Nephron progenitor cell (in vitro differentiated cells): ENCODE results near the gene GPR3.

Source experiments
- DNase-seq: peaks from one replicate; pipeline ENCODE4 v3.0.0; 2021
- H3K27ac Mint-ChIP-seq: 2 replicates; pipeline ENCODE4 v1.8.0; 2021; ENCODE audit warnings: mild to moderate bottlenecking, moderate library complexity, mixed read lengths
- H3K27me3 Mint-ChIP-seq: 2 replicates; pipeline ENCODE4 v1.8.0; 2021; ENCODE audit warnings: mild to moderate bottlenecking, low read depth, mixed read lengths; ENCODE audit not compliant: poor library complexity
- H3K36me3 Mint-ChIP-seq: 2 replicates; pipeline ENCODE4 v1.8.0; 2021; ENCODE audit warnings: low read depth, mixed read lengths
- H3K4me1 Mint-ChIP-seq: 2 replicates; pipeline ENCODE4 v1.8.0; 2021; ENCODE audit warnings: mixed read lengths
- H3K4me3 Mint-ChIP-seq: 2 replicates; pipeline ENCODE4 v1.8.0; 2021; ENCODE audit warnings: mild to moderate bottlenecking, moderate library complexity, mixed read lengths
- H3K9me3 Mint-ChIP-seq: 2 replicates; pipeline ENCODE4 v1.8.0; 2021; ENCODE audit warnings: mild to moderate bottlenecking, moderate library complexity, mixed read lengths
- TF ChIP-seq, protein P1 (sequence below): fragments of 200-600 bp; sonication (generic); IDR thresholded peaks from 2 replicates; pipeline ENCODE4 v1.5.0; 2021; ENCODE audit warnings: antibody characterized with exemption

GPR3 gene

DNA sequence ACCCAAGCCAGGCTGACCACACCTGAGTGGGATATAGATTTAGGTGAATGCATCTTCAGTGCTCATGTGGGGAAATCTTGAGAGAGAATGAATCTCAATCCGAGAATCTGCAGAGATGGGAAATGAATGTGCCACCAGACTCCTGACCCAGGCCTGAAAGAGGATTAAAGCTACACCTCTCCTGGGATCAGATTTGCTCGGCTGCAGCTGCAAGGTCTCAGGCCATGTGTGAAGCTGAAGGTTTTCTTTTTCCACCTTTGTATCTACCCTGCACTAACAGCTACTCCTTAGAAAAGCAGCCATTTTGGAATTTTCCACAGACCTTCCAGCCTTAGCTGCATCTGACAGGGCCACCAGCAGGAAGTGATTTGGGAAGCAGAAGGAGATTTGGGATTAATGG is 18.3 kb downstream of the GPR3 start:
- H3K27me3 Mint-ChIP-seq: no peaks in the 10 kb centered on the region
- no peak overlapping the region for H3K27ac Mint-ChIP-seq
- H3K36me3 Mint-ChIP-seq: peaks cover 60% of the 10 kb centered on the region
- peaks cover 59% of the 10 kb centered on the region for H3K4me1 Mint-ChIP-seq
- no peak for DNase-seq
- no peak overlapping the region for H3K4me3 Mint-ChIP-seq
- no peaks in the 10 kb centered on the region for H3K9me3 Mint-ChIP-seq
- TF ChIP-seq, protein P1, sequence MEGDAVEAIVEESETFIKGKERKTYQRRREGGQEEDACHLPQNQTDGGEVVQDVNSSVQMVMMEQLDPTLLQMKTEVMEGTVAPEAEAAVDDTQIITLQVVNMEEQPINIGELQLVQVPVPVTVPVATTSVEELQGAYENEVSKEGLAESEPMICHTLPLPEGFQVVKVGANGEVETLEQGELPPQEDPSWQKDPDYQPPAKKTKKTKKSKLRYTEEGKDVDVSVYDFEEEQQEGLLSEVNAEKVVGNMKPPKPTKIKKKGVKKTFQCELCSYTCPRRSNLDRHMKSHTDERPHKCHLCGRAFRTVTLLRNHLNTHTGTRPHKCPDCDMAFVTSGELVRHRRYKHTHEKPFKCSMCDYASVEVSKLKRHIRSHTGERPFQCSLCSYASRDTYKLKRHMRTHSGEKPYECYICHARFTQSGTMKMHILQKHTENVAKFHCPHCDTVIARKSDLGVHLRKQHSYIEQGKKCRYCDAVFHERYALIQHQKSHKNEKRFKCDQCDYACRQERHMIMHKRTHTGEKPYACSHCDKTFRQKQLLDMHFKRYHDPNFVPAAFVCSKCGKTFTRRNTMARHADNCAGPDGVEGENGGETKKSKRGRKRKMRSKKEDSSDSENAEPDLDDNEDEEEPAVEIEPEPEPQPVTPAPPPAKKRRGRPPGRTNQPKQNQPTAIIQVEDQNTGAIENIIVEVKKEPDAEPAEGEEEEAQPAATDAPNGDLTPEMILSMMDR: no peak

- no peak overlapping the region for H3K27ac Mint-ChIP-seq
- peaks cover 72% of the 10 kb centered on the region for H3K36me3 Mint-ChIP-seq
- H3K27me3 Mint-ChIP-seq: no peaks in the 10 kb centered on the region
- no peak overlapping the region for H3K4me3 Mint-ChIP-seq
- no peaks in the 10 kb centered on the region for H3K9me3 Mint-ChIP-seq
- no peak for DNase-seq
- peaks cover 59% of the 10 kb centered on the region for H3K4me1 Mint-ChIP-seq
- TF ChIP-seq, protein P1: no peak
These were observed 20.1 kb downstream of the GPR3 start for GRCh38 chr1:27412502-27412901.

- Mint-ChIP-seq H3K27ac (no peak overlapping the region), H3K27me3 (no peaks in the 10 kb centered on the region), H3K4me1 (peaks cover 63% of the 10 kb centered on the region), H3K36me3 (peaks cover 67% of the 10 kb centered on the region), H3K4me3 (no peak overlapping the region), H3K9me3 (no peaks in the 10 kb centered on the region)
- TF ChIP-seq, protein P1: no peak
- DNase-seq: no peak
These were observed 20.6 kb downstream of the GPR3 start for GRCh38 chr1:27413004-27413403.

DNA sequence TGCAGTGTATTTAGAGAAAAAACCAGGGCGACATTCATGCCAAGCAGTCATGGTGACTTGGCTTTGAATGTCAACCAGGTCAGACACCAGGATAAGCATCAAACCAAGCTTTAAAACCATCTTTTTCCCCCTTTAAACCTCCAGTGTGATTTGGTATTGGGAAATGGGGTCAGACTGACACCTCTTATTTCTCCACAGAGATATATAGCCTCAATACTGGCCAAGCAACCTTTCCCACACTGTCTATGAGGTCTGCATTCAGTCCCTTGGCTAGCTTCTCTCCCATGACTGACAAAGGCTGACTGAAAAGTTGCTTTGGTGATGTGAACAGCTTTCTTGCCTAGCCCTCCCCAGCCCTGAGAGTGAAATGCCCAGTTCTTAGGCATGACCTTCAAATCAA is 21.7 kb downstream of the GPR3 start:
- Mint-ChIP-seq H3K36me3 (peaks cover 61% of the 10 kb centered on the region), H3K27me3 (no peaks in the 10 kb centered on the region), H3K4me3 (no peak overlapping the region), H3K4me1 (peaks cover 68% of the 10 kb centered on the region), H3K27ac (no peak overlapping the region), H3K9me3 (no peaks in the 10 kb centered on the region)
- no peak for DNase-seq
- TF ChIP-seq, protein P1: no peak

- Mint-ChIP-seq H3K36me3 (peaks cover 52% of the 10 kb centered on the region), H3K4me1 (peaks cover 65% of the 10 kb centered on the region), H3K27ac (peak overlapping the region; percentile 27), H3K27me3 (no peaks in the 10 kb centered on the region), H3K9me3 (no peaks in the 10 kb centered on the region), H3K4me3 (no peak overlapping the region)
- TF ChIP-seq, protein P1: peak; percentile 43
- DNase-seq: no peak
These were observed 24.1 kb downstream of the GPR3 start for GRCh38 chr1:27416387-27417111.

DNA sequence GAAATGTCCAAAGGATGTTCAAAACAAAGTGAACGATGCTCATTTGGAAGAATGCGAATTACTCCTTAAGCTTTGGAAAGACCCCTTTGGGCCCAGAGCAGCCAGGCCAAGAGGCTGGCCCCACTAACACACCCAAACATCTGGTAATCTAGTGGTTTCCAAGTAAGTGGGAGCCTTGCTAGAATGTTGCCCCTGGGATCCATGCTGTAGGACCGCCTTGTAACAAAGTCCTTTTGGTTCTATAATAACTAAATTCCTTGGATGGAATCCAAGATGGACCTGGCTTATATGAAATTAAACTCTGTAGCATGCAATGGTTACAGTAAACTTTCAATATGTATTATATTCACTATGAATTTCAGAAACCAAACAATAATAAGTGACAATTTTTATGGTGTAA is 25.3 kb downstream of the GPR3 start:
- TF ChIP-seq, protein P1: no peak
- peak overlapping the region; percentile 58 for H3K4me3 Mint-ChIP-seq
- no peaks in the 10 kb centered on the region for H3K27me3 Mint-ChIP-seq
- no peaks in the 10 kb centered on the region for H3K9me3 Mint-ChIP-seq
- H3K4me1 Mint-ChIP-seq: peaks cover 69% of the 10 kb centered on the region
- DNase-seq: no peak
- peaks cover 46% of the 10 kb centered on the region for H3K36me3 Mint-ChIP-seq
- peak overlapping the region; percentile 97 for H3K27ac Mint-ChIP-seq
